GM18508 (cell line): Measurements from ENCODE around the gene CDKL5.

Experiments used
- ATAC-seq: cut with Tn5 transposase; IDR thresholded peaks from one replicate; pipeline ENCODE4 v1.9.1; 2021; ENCODE audit warnings: moderate number of reproducible peaks; ENCODE audit not compliant: insufficient read depth, unreplicated experiment

CDKL5 gene

GRCh38 chrX:18677161-18677869 lies 251.9 kb downstream of the CDKL5 start:
- ATAC-seq, result no peak

- no peak for ATAC-seq
Measured at GRCh38 chrX:18681996-18682395, 256.6 kb downstream of the CDKL5 start.

GRCh38 chrX:18682979-18683387 lies 257.6 kb downstream of the CDKL5 start:
- ATAC-seq, result no peak

GRCh38 chrX:18687856-18688495 lies 262.6 kb downstream of the CDKL5 start:
- no peak for ATAC-seq

- no peak for ATAC-seq
Measured at GRCh38 chrX:18691431-18691830, 266.0 kb downstream of the CDKL5 start.

GRCh38 chrX:18692541-18692940 lies 267.1 kb downstream of the CDKL5 start:
- ATAC-seq, result no peak

GRCh38 chrX:18696653-18697052 lies 271.2 kb downstream of the CDKL5 start:
- no peak for ATAC-seq

GRCh38 chrX:18698737-18699650 lies 273.6 kb downstream of the CDKL5 start:
- ATAC-seq, result no peak

- no peak for ATAC-seq
Measured at GRCh38 chrX:18701621-18702361, 276.4 kb downstream of the CDKL5 start.

- ATAC-seq, result no peak
Measured at GRCh38 chrX:18702362-18703195, 277.2 kb downstream of the CDKL5 start.
